22Rv1 (cell line): ENCODE data around the gene RASGRP2.

Source experiments
- ZFX ChIP-seq: fragments of 450-650 bp; IDR thresholded peaks from 2 replicates; pipeline ENCODE4 v1.6.1; 2017; ENCODE audit warnings: antibody characterized with exemption, borderline replicate concordance
- TF ChIP-seq, protein P1 (sequence below): fragments of 450-650 bp; IDR thresholded peaks from 2 replicates; pipeline ENCODE4 v1.5.1; 2017; ENCODE audit warnings: mild to moderate bottlenecking

GRCh38 chr11:64751136-64751535, 7.2 kb upstream of the RASGRP2 start:
- TF ChIP-seq, protein P1, sequence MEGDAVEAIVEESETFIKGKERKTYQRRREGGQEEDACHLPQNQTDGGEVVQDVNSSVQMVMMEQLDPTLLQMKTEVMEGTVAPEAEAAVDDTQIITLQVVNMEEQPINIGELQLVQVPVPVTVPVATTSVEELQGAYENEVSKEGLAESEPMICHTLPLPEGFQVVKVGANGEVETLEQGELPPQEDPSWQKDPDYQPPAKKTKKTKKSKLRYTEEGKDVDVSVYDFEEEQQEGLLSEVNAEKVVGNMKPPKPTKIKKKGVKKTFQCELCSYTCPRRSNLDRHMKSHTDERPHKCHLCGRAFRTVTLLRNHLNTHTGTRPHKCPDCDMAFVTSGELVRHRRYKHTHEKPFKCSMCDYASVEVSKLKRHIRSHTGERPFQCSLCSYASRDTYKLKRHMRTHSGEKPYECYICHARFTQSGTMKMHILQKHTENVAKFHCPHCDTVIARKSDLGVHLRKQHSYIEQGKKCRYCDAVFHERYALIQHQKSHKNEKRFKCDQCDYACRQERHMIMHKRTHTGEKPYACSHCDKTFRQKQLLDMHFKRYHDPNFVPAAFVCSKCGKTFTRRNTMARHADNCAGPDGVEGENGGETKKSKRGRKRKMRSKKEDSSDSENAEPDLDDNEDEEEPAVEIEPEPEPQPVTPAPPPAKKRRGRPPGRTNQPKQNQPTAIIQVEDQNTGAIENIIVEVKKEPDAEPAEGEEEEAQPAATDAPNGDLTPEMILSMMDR: no peak
- TF ChIP-seq ZFX: no peak
